HG03060 (cell line): ENCODE data around the gene KDM4C.
"Not testable (repeated sequence)": the region's sequence is repeated elsewhere in the genome, so short reads cannot be mapped to it uniquely, and the experiment has no call there.

Experiments used
- ATAC-seq: cut with Tn5 transposase; IDR thresholded peaks from one replicate; pipeline ENCODE4 v1.9.1; 2021; ENCODE audit warnings: low read depth, moderate number of reproducible peaks; ENCODE audit not compliant: unreplicated experiment

KDM4C gene

GRCh38 chr9:6757456-6758247, at the start of gene KDM4C:
KDM4C (plus strand) TSS chr9:6757973; CDS start chr9:6792989, 35,016 bp downstream.
- ATAC-seq = peak; percentile 58

DNA sequence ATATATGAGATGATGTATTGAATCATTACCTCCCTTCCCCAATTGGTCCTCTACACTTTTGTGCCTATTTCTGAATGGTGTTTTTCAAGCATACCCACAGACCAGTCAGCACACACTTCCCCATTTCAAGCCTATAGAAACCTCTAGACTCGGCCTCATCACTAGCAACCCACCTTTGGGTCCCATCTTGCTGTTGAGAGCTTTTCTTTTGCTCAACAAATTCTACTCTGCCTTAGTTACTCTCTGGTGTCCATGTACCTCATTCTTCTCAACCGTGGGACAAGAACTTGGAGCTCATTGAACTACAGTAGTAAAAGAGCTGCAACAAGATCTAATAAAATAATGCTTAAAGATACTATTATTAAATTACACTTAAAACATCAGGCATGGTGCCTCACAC, 49.0 kb upstream of the KDM4C start:
- ATAC-seq = no peak

- ATAC-seq = no peak
These were observed 46.4 kb upstream of the KDM4C start for GRCh38 chr9:6711403-6711802.

DNA sequence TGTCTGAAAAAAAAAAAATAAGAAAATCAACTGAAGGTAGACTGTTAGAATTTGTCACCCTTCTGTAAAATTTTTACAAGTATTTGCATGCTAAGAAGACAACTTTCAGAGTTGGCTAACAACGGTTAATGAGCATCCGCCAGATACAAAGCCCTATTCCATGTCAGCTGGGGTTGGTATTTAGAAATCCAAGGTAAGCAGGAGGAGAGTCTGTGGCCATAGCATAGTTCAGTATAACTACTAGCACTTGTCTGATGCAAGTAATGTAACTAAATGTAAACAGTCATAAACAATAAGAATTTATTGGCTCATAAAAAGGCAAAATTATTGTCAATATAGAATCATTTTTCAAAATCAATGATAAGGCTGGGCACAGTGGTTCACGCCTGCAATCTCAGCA, 45.7 kb upstream of the KDM4C start:
- no peak for ATAC-seq

GRCh38 chr9:6714176-6714575, 43.6 kb upstream of the KDM4C start:
- no peak for ATAC-seq

DNA sequence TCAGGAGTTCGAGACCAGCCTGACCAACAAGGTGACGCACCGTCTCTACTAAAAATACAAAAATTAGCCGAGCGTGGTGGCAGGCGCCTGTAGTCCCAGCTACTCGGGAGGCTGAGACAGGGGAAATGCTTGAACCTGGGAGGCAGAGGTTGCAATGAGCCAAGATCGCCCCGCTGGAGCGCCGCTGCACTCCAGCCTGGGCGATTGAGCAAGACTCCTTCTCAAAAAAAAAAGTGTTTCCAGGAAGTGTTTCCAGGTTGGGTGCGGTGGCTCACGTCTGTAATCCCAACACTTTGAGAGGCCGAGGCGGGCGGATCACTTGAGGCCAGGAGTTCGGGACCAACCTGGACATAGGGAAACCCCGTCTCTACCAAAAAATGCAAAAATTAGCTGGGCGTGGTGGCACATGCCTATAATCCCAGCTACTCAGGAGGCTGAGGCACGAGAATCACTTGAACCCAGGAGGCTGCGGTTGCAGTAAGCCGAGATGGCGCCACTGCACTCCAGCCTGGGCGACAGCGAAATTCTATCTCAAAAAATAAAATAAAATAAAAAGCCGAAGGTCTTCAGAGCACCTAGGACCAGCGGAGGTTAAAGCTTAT, 42.5 kb upstream of the KDM4C start:
- not testable (repeated sequence) for ATAC-seq

DNA sequence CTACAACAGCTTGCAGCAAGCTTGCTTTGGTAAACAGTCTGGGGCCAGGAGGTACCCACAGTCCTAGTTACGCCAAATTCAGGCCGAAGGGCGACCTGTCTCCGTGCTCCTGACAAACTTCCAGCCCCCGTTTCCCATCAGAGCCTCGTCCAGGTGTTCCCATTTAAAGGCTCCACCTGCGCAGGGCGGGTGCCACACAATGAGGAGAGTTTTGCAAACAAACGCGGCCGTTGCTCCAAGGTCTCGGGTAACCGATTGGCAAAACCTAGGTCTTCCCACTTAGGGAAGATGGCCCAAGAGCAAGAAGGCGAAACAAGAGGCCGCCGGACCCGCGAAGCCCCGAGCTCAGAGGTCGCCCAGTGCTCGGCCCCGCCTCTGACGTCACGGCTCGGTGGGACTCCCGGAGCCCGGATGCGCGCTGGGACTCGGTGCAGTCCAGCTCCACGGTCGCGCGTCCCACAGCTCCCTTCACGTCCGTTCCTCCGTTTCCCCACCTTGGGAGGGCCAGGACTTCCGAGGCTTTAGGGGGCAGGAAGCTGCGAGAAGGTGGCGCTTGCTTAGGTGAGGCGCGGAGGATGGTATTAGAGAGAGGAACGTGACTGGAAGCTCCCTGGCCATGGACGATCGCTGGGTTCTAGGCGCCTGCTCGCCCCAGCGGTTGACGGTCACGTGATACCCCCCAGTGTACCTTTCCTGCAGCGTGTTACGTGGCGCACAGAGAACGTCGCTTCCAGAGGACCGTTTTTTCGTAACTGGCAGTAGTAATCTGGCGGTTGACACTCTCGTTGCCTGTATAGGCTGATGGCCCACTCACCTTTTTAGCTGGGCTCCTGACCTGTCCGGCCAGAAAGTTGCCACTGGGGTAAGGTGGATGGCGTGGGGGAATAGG, 41.8 kb upstream of the KDM4C start:
- peak; percentile 64 for ATAC-seq

DNA sequence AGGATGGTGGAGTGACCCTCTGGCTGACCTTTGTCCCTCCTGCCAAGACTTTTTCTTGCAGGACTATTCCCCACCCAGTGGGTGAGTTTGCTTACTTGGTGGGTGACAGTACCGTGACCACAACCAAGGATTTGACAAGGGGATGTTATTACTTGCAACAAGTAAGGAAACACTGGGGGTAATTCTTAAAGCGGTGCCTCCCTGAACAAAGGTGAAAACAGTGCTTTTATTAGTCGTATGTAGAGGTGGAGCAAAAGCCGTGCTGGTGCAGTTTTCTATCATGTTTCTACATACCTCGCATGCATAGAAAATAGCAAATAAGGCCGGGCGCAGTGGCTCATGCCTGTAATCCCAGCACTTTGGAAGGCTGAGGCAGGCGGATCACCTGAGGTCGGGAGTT, 41.0 kb upstream of the KDM4C start:
- no peak for ATAC-seq

- no peak for ATAC-seq
These were observed 33.8 kb upstream of the KDM4C start for GRCh38 chr9:6723881-6724420.

DNA sequence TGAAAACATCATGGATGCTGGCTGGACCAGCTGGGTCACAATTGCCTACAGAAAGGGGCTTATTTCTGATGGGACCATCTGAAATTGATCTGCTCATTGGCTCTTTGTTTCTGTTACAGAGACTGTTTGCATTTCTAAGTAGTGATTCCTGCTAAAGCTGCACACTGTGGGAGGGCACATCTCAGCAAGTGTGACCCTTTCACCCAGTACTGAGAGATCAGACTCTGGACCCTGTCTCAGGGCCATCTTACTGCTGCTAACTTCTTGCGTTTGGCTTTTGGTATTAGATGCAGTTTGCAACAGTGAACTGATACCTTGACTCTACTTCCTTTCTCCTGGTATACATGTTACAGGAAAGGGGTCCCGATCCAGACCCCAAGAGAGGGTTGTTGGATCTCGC, 24.5 kb upstream of the KDM4C start:
- ATAC-seq = no peak

DNA sequence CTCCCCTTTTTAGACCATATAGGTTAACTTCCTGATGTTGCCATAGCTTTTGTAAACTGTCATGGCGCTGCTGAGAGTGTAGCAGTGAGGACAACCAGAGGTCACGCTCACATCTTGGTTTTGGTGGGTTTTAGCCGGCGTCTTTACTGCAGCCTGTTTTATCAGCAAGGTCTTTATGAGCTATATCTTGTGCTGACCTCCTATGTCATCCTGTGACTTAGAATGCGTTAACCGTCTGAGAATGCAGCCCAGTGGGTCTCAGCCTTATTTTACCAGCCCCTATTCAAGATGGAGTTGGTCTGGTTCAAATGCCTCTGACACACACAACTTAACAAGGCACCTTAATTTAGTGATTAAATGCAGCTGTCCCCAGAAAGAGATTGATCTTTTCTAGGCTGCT, 23.9 kb upstream of the KDM4C start:
- no peak for ATAC-seq

GRCh38 chr9:6735422-6735821, 22.4 kb upstream of the KDM4C start:
- ATAC-seq = no peak

DNA sequence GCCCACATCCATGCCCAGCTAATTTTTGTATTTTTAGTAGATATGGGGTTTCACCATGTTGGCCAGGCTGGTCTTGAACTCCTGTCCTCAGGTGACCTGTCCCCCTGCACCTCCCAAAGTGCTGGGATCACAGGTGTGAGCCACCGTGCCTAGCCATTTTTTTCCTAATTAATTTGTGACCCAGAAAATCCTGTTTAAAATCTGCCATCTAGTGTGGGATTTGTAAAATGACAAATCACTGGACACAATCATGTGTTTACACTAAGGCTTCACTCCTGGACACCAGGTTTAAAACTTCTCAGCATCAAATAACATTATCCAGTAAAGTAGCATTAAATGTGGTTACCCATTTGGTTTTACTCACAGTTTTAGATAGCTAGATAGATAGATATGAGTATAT, 18.6 kb upstream of the KDM4C start:
- ATAC-seq = no peak

GRCh38 chr9:6748861-6749260, 8.9 kb upstream of the KDM4C start:
- ATAC-seq = not testable (repeated sequence)

GRCh38 chr9:6754861-6755260, 2.9 kb upstream of the KDM4C start:
- not testable (repeated sequence) for ATAC-seq

DNA sequence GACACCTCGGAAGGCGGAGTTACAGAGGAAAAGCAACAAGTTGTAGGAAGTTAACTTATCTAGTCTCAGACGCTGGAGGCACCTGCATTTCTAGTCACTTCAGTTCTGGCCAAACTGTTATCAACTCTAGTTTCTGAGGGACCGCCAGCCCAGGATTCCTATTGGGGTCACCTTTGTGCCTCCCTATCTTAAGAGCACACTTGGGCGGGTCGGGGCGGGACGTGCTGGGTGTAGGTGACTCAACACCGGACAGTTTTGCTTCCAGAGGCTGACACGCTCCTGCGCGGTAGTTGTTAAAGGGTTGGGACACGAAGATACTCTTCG, 679 bp upstream of the KDM4C start:
- peak; percentile 17 for ATAC-seq

DNA sequence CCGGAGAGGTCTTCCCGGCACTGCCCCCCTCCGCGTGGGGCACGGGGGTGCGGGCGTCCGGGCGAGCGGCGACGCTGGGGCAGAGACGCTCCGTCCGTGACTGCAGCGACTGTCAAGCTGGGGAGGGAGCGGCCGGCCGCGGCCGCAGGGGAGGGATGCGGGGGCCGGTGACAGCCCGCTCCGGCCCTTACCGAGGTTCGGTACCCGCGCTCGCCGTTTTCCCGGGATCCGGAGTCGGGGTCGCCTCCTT, 400 bp downstream of the KDM4C start:
- ATAC-seq = no peak

GRCh38 chr9:6758498-6759184, 868 bp downstream of the KDM4C start:
- ATAC-seq = no peak

- ATAC-seq = no peak
These were observed 1.6 kb downstream of the KDM4C start for GRCh38 chr9:6759185-6759977.

- ATAC-seq = no peak
These were observed 3.5 kb downstream of the KDM4C start for GRCh38 chr9:6761306-6761705.
